ENCODE results near the gene IQSEC1. TPM values are rescaled to one million over a fixed set of nuclear protein-coding genes. Genes with fewer than 3 reads are reported as not detected.

IQSEC1 gene
- total and polyA plus RNA-seq, 2 donors (not counting 1 experiment from before 2014, with no cell fraction given), result 96.7 to 222 TPM

GRCh38 chr3:12921736-12922135 lies 151.5 kb downstream of the IQSEC1 start:
- TF ChIP-seq, protein P1, sequence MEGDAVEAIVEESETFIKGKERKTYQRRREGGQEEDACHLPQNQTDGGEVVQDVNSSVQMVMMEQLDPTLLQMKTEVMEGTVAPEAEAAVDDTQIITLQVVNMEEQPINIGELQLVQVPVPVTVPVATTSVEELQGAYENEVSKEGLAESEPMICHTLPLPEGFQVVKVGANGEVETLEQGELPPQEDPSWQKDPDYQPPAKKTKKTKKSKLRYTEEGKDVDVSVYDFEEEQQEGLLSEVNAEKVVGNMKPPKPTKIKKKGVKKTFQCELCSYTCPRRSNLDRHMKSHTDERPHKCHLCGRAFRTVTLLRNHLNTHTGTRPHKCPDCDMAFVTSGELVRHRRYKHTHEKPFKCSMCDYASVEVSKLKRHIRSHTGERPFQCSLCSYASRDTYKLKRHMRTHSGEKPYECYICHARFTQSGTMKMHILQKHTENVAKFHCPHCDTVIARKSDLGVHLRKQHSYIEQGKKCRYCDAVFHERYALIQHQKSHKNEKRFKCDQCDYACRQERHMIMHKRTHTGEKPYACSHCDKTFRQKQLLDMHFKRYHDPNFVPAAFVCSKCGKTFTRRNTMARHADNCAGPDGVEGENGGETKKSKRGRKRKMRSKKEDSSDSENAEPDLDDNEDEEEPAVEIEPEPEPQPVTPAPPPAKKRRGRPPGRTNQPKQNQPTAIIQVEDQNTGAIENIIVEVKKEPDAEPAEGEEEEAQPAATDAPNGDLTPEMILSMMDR (IDR thresholded peaks at IDR 0.05), result no peak
- no peak for TF ChIP-seq EZH2 (IDR thresholded peaks at IDR 0.05; ENCODE audit: borderline replicate concordance, insufficient read depth, low read depth, low read length, poor library complexity, severe bottlenecking)
- WGBS (ENCODE audit: insufficient coverage), result 89% methylated on average over 7 of the region's 8 CpGs
- ChIA-PET CTCF (interaction anchor here (0.8 kb wide), 1 partner anchor 62 kb away, joined by 3 read pairs; no protein-coding TSS in a partner anchor), POLR2A (no interaction called here)
- peaks cover 15 to 27% of the 10 kb centered on the region in 2 donors for H3K4me1 ChIP-seq (ENCODE audit: control insufficient read depth in 2 of 2, insufficient read depth in 2 of 2, low read length in 2 of 2)
- no peak overlapping the region for H3K27ac ChIP-seq (ENCODE audit: low read length in 2 of 2)
- H3K27me3 ChIP-seq (replicated peaks in 1 of 4; ENCODE audit: control extremely low read depth in 1 of 4, control insufficient read depth in 3 of 4, insufficient read depth in 4 of 4, low read length in 3 of 4), result no peaks in the 10 kb centered on the region
- peaks cover 56% of the 10 kb centered on the region for H3K79me2 ChIP-seq (ENCODE audit: control insufficient read depth, insufficient read depth, low read length)
- no peak overlapping the region for H3K9ac ChIP-seq (ENCODE audit: low read length)
- no peak for ATAC-seq (ENCODE audit: low read depth)
- intact Hi-C loops (cut with micrococcal nuclease), result no loop called here
- H3K36me3 ChIP-seq (replicated peaks in 1 of 2; ENCODE audit: control extremely low read depth in 1 of 2, control insufficient read depth in 1 of 2, extremely low read depth in 1 of 2, insufficient read depth in 2 of 2, low read length in 1 of 2), result peaks cover 3 to 99% of the 10 kb centered on the region in 2 experiments
- H3K9me3 ChIP-seq (ENCODE audit: control extremely low read depth in 1 of 3, control insufficient read depth in 2 of 3, insufficient read depth in 1 of 3, low read length in 2 of 3), result no peaks in the 10 kb centered on the region
- H3K4me3 ChIP-seq (ENCODE audit: control extremely low read depth in 1 of 5, extremely low read depth in 1 of 5, insufficient read depth in 1 of 5, low read depth in 2 of 5, low read length in 4 of 5), result no peak overlapping the region
- H3K4me3 Mint-ChIP-seq, result no peak overlapping the region
- DNase-seq, result no peak
- H4K20me1 ChIP-seq (ENCODE audit: control insufficient read depth, insufficient read depth, low read length, poor library complexity, severe bottlenecking), result peaks cover 97% of the 10 kb centered on the region
- no peaks in the 10 kb centered on the region for H3K27me3 Mint-ChIP-seq
- H3K4me2 ChIP-seq (replicated peaks; ENCODE audit: low read depth, low read length, poor library complexity, severe bottlenecking), result no peak overlapping the region
- H3K27ac Mint-ChIP-seq, result peak overlapping the region; percentile 67
- H2AFZ ChIP-seq (ENCODE audit: insufficient read depth, low read depth, low read length, poor library complexity, severe bottlenecking), result no peak overlapping the region
- H3K9me3 Mint-ChIP-seq (ENCODE audit: insufficient read depth), result no peaks in the 10 kb centered on the region
- peaks cover 26% of the 10 kb centered on the region for H3K4me1 Mint-ChIP-seq

GRCh38 chr3:12920967-12921366 lies 152.3 kb downstream of the IQSEC1 start:
- no peak overlapping the region for H3K4me2 ChIP-seq (replicated peaks; ENCODE audit: low read depth, low read length, poor library complexity, severe bottlenecking)
- DNase-seq (no peak), ATAC-seq (ENCODE audit: low read depth) (no peak)
- H3K9me3 Mint-ChIP-seq (ENCODE audit: insufficient read depth), result no peaks in the 10 kb centered on the region
- peaks cover 51% of the 10 kb centered on the region for H3K79me2 ChIP-seq (ENCODE audit: control insufficient read depth, insufficient read depth, low read length)
- H4K20me1 ChIP-seq (ENCODE audit: control insufficient read depth, insufficient read depth, low read length, poor library complexity, severe bottlenecking), result peaks cover 96% of the 10 kb centered on the region
- no peak overlapping the region for H3K4me3 ChIP-seq (ENCODE audit: control extremely low read depth in 1 of 5, extremely low read depth in 1 of 5, insufficient read depth in 1 of 5, low read depth in 2 of 5, low read length in 4 of 5)
- H3K9ac ChIP-seq (ENCODE audit: low read length), result no peak overlapping the region
- intact Hi-C loops (cut with micrococcal nuclease), result no loop called here
- no peaks in the 10 kb centered on the region for H3K27me3 Mint-ChIP-seq
- H3K9me3 ChIP-seq (ENCODE audit: control extremely low read depth in 1 of 3, control insufficient read depth in 2 of 3, insufficient read depth in 1 of 3, low read length in 2 of 3), result no peaks in the 10 kb centered on the region
- peaks cover 24% of the 10 kb centered on the region for H3K4me1 Mint-ChIP-seq
- H3K27ac ChIP-seq (ENCODE audit: low read length in 2 of 2), result no peak overlapping the region
- no peak overlapping the region for H3K27ac Mint-ChIP-seq
- H3K36me3 ChIP-seq (replicated peaks in 1 of 2; ENCODE audit: control extremely low read depth in 1 of 2, control insufficient read depth in 1 of 2, extremely low read depth in 1 of 2, insufficient read depth in 2 of 2, low read length in 1 of 2), result peaks cover 3 to 100% of the 10 kb centered on the region in 2 experiments
- no peaks in the 10 kb centered on the region for H3K27me3 ChIP-seq (replicated peaks in 1 of 4; ENCODE audit: control extremely low read depth in 1 of 4, control insufficient read depth in 3 of 4, insufficient read depth in 4 of 4, low read length in 3 of 4)
- TF ChIP-seq, protein P1 (IDR thresholded peaks at IDR 0.05), result no peak
- no peak for TF ChIP-seq EZH2 (IDR thresholded peaks at IDR 0.05; ENCODE audit: borderline replicate concordance, insufficient read depth, low read depth, low read length, poor library complexity, severe bottlenecking)
- ChIA-PET POLR2A (interaction anchor here (0.5 kb wide), 1 partner anchor 415 kb away, joined by 4 read pairs; no protein-coding TSS in a partner anchor), CTCF (interaction anchor here (0.8 kb wide), 1 partner anchor 63 kb away, joined by 3 read pairs; no protein-coding TSS in a partner anchor)
- 96% methylated on average over 9 of the region's 9 CpGs for WGBS (ENCODE audit: insufficient coverage)
- peaks cover 14 to 27% of the 10 kb centered on the region in 2 donors for H3K4me1 ChIP-seq (ENCODE audit: control insufficient read depth in 2 of 2, insufficient read depth in 2 of 2, low read length in 2 of 2)
- no peak overlapping the region for H2AFZ ChIP-seq (ENCODE audit: insufficient read depth, low read depth, low read length, poor library complexity, severe bottlenecking)
- no peak overlapping the region for H3K4me3 Mint-ChIP-seq
